ENCODE data around the gene EPM2AIP1. TPM values are rescaled to one million over a fixed set of nuclear protein-coding genes. Genes with fewer than 3 reads are reported as not detected.

Gene EPM2AIP1
- total RNA-seq, 4 donors from 2014 or later = 5.3 to 24.4 (median 10.0) TPM

GRCh38 chr3:36981006-36981405 is 11.9 kb downstream of the EPM2AIP1 start:
- TF ChIP-seq CTCF (IDR thresholded peaks at IDR 0.05) = no peak
- Histone ChIP-seq H3K4me1 (no peaks in the 10 kb centered on the region), H3K4me3 (no peak overlapping the region), H3K27me3 (no peaks in the 10 kb centered on the region), H3K27ac (no peak overlapping the region), H3K36me3 (peaks cover 45% of the 10 kb centered on the region), H3K9me3 (no peaks in the 10 kb centered on the region)
- DNase-seq (ENCODE audit: low spot score in 2 of 2) = no peak
- 99% methylated on average over 4 of the region's 4 CpGs for WGBS

- no peak for TF ChIP-seq CTCF (IDR thresholded peaks at IDR 0.05)
- TF ChIP-seq POLR2AphosphoS5 (IDR thresholded peaks at IDR 0.05) = no peak
- no peak for TF ChIP-seq EP300 (IDR thresholded peaks at IDR 0.05)
- TF ChIP-seq POLR2A (IDR thresholded peaks at IDR 0.05) = no peak
- DNase-seq (ENCODE audit: low spot score in 2 of 2) = no peak
- Histone ChIP-seq H3K36me3 (peaks cover 12% of the 10 kb centered on the region), H3K4me3 (no peak overlapping the region), H3K9me3 (no peaks in the 10 kb centered on the region), H3K27me3 (no peaks in the 10 kb centered on the region), H3K27ac (no peak overlapping the region), H3K4me1 (peaks cover 9% of the 10 kb centered on the region)
- 90% methylated on average over 1 of the region's 1 CpG for WGBS
These were observed 19.8 kb downstream of the EPM2AIP1 start for GRCh38 chr3:36973139-36973538.

- Histone ChIP-seq H3K4me3 (no peak overlapping the region), H3K4me1 (peaks cover 9% of the 10 kb centered on the region), H3K9me3 (no peaks in the 10 kb centered on the region), H3K27me3 (no peaks in the 10 kb centered on the region), H3K36me3 (peaks cover 12% of the 10 kb centered on the region), H3K27ac (no peak overlapping the region)
- TF ChIP-seq EP300 (IDR thresholded peaks at IDR 0.05) = no peak
- no peak for TF ChIP-seq CTCF (IDR thresholded peaks at IDR 0.05)
- no peak for TF ChIP-seq POLR2A (IDR thresholded peaks at IDR 0.05)
- TF ChIP-seq POLR2AphosphoS5 (IDR thresholded peaks at IDR 0.05) = no peak
- 90% methylated on average over 2 of the region's 2 CpGs for WGBS
- DNase-seq (ENCODE audit: low spot score in 2 of 2) = no peak
These were observed 20.8 kb downstream of the EPM2AIP1 start for GRCh38 chr3:36972163-36972562.

GRCh38 chr3:36969540-36970432 is 23.1 kb downstream of the EPM2AIP1 start:
- no peak for DNase-seq (ENCODE audit: low spot score in 2 of 2)
- H3K27ac ChIP-seq = no peak overlapping the region
- no peaks in the 10 kb centered on the region for H3K27me3 ChIP-seq
- TF ChIP-seq EP300 (IDR thresholded peaks at IDR 0.05) = no peak
- no peak for TF ChIP-seq POLR2A (IDR thresholded peaks at IDR 0.05)
- TF ChIP-seq CTCF (IDR thresholded peaks at IDR 0.05) = no peak
- no peak for TF ChIP-seq POLR2AphosphoS5 (IDR thresholded peaks at IDR 0.05)
- H3K4me1 ChIP-seq = peaks cover 12% of the 10 kb centered on the region
- peaks cover 11% of the 10 kb centered on the region for H3K36me3 ChIP-seq
- 31% methylated on average over 4 of the region's 4 CpGs for WGBS
- H3K9me3 ChIP-seq = no peaks in the 10 kb centered on the region
- no peak overlapping the region for H3K4me3 ChIP-seq

GRCh38 chr3:36969085-36969484 is 23.8 kb downstream of the EPM2AIP1 start:
- WGBS = 71% methylated on average over 4 of the region's 4 CpGs
- no peak overlapping the region for H3K4me3 ChIP-seq
- DNase-seq (ENCODE audit: low spot score in 2 of 2) = no peak
- peaks cover 9% of the 10 kb centered on the region for H3K36me3 ChIP-seq
- peaks cover 12% of the 10 kb centered on the region for H3K4me1 ChIP-seq
- H3K27ac ChIP-seq = no peak overlapping the region
- no peaks in the 10 kb centered on the region for H3K27me3 ChIP-seq
- H3K9me3 ChIP-seq = no peaks in the 10 kb centered on the region
- TF ChIP-seq POLR2A (IDR thresholded peaks at IDR 0.05) = no peak
- no peak for TF ChIP-seq CTCF (IDR thresholded peaks at IDR 0.05)
- no peak for TF ChIP-seq POLR2AphosphoS5 (IDR thresholded peaks at IDR 0.05)
- no peak for TF ChIP-seq EP300 (IDR thresholded peaks at IDR 0.05)

Data from suprapubic skin (tissue), 4 donors.